NCI-H1092 (cell line): Measurements from ENCODE around the gene PLA2R1.

ENCODE experiments used
- DNase-seq: peaks from one replicate; lab custom pipeline; 2025; lab: John Stamatoyannopoulos, UW

Gene PLA2R1

GRCh38 chr2:160033732-160034392 is 28.6 kb downstream of the PLA2R1 start:
- no peak for DNase-seq

- DNase-seq = no peak
Observed at GRCh38 chr2:160029270-160029628, 33.2 kb downstream of the PLA2R1 start.

- DNase-seq = no peak
Observed at GRCh38 chr2:160028431-160029269, 33.8 kb downstream of the PLA2R1 start.

- no peak for DNase-seq
Observed at GRCh38 chr2:160022162-160022561, 40.3 kb downstream of the PLA2R1 start.

- DNase-seq = no peak
Observed at GRCh38 chr2:160019374-160020090, 42.9 kb downstream of the PLA2R1 start.

- DNase-seq = no peak
Observed at GRCh38 chr2:160015746-160016145, 46.7 kb downstream of the PLA2R1 start.

- DNase-seq = no peak
Observed at GRCh38 chr2:160014227-160014626, 48.2 kb downstream of the PLA2R1 start.

- DNase-seq = no peak
Observed at GRCh38 chr2:160010361-160011145, 51.9 kb downstream of the PLA2R1 start.

GRCh38 chr2:160007111-160007510 is 55.3 kb downstream of the PLA2R1 start:
- no peak for DNase-seq

- DNase-seq = no peak
Observed at GRCh38 chr2:160006475-160006874, 55.9 kb downstream of the PLA2R1 start.

GRCh38 chr2:160005908-160006307 is 56.5 kb downstream of the PLA2R1 start:
- no peak for DNase-seq

GRCh38 chr2:160005476-160005875 is 56.9 kb downstream of the PLA2R1 start:
- no peak for DNase-seq

GRCh38 chr2:159998961-159999360 is 63.5 kb downstream of the PLA2R1 start:
- DNase-seq = no peak

GRCh38 chr2:159998243-159998642 is 64.2 kb downstream of the PLA2R1 start:
- no peak for DNase-seq

GRCh38 chr2:159996792-159997546 is 65.4 kb downstream of the PLA2R1 start:
- no peak for DNase-seq

GRCh38 chr2:159995038-159995437 is 67.4 kb downstream of the PLA2R1 start:
- no peak for DNase-seq

- no peak for DNase-seq
Observed at GRCh38 chr2:159989249-159989648, 73.2 kb downstream of the PLA2R1 start.

- DNase-seq = no peak
Observed at GRCh38 chr2:159988412-159988970, 73.9 kb downstream of the PLA2R1 start.

- no peak for DNase-seq
Observed at GRCh38 chr2:159987181-159987580, 75.2 kb downstream of the PLA2R1 start.

- DNase-seq = no peak
Observed at GRCh38 chr2:159985656-159986055, 76.8 kb downstream of the PLA2R1 start.

GRCh38 chr2:159984034-159984433 is 78.4 kb downstream of the PLA2R1 start:
- no peak for DNase-seq
